Chondrocyte (in vitro differentiated cells): ENCODE data around the gene SUSD6. TPM values are rescaled to one million over a fixed set of nuclear protein-coding genes. Genes with fewer than 3 reads are reported as not detected.

Source experiments
- DNase-seq: peaks from one replicate; pipeline ENCODE4 v3.0.0; 2021; ENCODE audit warnings: mixed read lengths, low spot score
- H3K27ac Mint-ChIP-seq: one replicate; pipeline ENCODE4 v1.8.0; 2021; ENCODE audit warnings: mild to moderate bottlenecking, moderate library complexity, mixed read lengths; ENCODE audit not compliant: unreplicated experiment
- H3K27me3 Mint-ChIP-seq: 2 replicates; pipeline ENCODE4 v1.8.0; 2021; ENCODE audit warnings: low read depth, mixed read lengths
- H3K36me3 Mint-ChIP-seq: 2 replicates; pipeline ENCODE4 v1.8.0; 2021; ENCODE audit warnings: low read depth, mixed read lengths
- H3K4me1 Mint-ChIP-seq: 2 replicates; pipeline ENCODE4 v1.8.0; 2021; ENCODE audit warnings: low read depth, mild to moderate bottlenecking, mixed read lengths
- H3K4me3 Mint-ChIP-seq: one replicate; pipeline ENCODE4 v1.8.0; 2021; ENCODE audit warnings: mild to moderate bottlenecking, moderate library complexity, mixed read lengths; ENCODE audit not compliant: unreplicated experiment
- H3K9me3 Mint-ChIP-seq: 2 replicates; pipeline ENCODE4 v1.8.0; 2021; ENCODE audit warnings: low read depth, mixed read lengths
- total RNA-seq: library from RNA; stranded (reverse); gene quantifications from 3 replicates; pipeline ENCODE4 v1.2.1, GENCODE V29; 2021
- TF ChIP-seq, protein P1 (sequence below): fragments of 200-600 bp; sonication (generic); IDR thresholded peaks from 2 replicates; pipeline ENCODE4 v1.5.0; 2021; ENCODE audit warnings: antibody characterized with exemption, mild to moderate bottlenecking, moderate library complexity

The SUSD6 gene
- total RNA-seq, 1 donor from 2014 or later = 49.3 TPM

DNA sequence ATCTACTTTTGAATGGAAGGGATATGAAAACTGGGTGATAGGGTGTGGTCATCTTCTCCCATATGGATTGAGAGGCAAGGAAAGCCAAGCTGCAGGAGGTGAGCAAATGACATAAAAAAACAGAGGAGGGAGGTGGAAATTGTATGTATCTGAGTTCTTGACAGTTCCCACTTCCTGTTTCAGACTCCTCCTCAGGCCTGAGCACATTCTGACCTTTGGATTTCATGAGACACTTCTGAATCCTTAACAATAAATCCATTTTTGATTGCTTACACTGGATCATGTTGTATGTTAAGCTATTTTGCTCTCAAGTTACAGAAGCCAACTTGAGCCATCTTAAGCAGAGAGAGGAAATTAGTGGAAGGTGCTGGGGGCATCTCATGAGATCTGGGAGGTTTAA, 143.9 kb downstream of the SUSD6 start:
- no peaks in the 10 kb centered on the region for H3K27me3 Mint-ChIP-seq
- no peaks in the 10 kb centered on the region for H3K4me1 Mint-ChIP-seq
- H3K4me3 Mint-ChIP-seq = no peak overlapping the region

GRCh38 chr14:69755784-69756183, 144.4 kb downstream of the SUSD6 start:
- Mint-ChIP-seq H3K36me3 (no peaks in the 10 kb centered on the region), H3K9me3 (no peaks in the 10 kb centered on the region), H3K27me3 (no peaks in the 10 kb centered on the region), H3K4me3 (no peak overlapping the region), H3K4me1 (no peaks in the 10 kb centered on the region), H3K27ac (no peak overlapping the region)
- DNase-seq = no peak
- TF ChIP-seq, protein P1, sequence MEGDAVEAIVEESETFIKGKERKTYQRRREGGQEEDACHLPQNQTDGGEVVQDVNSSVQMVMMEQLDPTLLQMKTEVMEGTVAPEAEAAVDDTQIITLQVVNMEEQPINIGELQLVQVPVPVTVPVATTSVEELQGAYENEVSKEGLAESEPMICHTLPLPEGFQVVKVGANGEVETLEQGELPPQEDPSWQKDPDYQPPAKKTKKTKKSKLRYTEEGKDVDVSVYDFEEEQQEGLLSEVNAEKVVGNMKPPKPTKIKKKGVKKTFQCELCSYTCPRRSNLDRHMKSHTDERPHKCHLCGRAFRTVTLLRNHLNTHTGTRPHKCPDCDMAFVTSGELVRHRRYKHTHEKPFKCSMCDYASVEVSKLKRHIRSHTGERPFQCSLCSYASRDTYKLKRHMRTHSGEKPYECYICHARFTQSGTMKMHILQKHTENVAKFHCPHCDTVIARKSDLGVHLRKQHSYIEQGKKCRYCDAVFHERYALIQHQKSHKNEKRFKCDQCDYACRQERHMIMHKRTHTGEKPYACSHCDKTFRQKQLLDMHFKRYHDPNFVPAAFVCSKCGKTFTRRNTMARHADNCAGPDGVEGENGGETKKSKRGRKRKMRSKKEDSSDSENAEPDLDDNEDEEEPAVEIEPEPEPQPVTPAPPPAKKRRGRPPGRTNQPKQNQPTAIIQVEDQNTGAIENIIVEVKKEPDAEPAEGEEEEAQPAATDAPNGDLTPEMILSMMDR = no peak

More for the DNA sequence above, 143.9 kb downstream of the SUSD6 start:
- DNase-seq = no peak
- no peaks in the 10 kb centered on the region for H3K9me3 Mint-ChIP-seq
- H3K36me3 Mint-ChIP-seq = no peaks in the 10 kb centered on the region
- H3K27ac Mint-ChIP-seq = no peak overlapping the region
- TF ChIP-seq, protein P1 = no peak

DNA sequence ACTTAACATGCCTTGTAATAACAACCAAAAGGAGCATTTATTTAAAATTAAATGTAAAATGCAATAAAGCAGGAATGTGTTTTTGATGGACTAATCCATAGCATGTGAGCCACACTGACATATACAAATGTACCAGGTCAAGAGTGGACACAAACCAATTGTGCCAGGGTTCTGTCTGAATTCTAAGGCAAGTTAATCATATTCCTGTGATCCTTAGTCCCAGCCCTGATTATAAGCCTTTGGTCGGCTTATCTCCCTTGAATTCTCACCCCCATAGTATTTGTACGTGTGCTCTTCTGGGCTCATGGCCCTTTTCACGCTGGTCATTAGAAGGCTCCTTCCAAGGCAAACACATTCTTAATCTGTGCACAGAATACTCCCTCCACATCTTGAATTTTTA, 144.9 kb downstream of the SUSD6 start:
- Mint-ChIP-seq H3K27me3 (no peaks in the 10 kb centered on the region), H3K36me3 (no peaks in the 10 kb centered on the region), H3K4me1 (no peaks in the 10 kb centered on the region), H3K4me3 (no peak overlapping the region), H3K27ac (no peak overlapping the region), H3K9me3 (no peaks in the 10 kb centered on the region)
- TF ChIP-seq, protein P1 = no peak
- DNase-seq = no peak

DNA sequence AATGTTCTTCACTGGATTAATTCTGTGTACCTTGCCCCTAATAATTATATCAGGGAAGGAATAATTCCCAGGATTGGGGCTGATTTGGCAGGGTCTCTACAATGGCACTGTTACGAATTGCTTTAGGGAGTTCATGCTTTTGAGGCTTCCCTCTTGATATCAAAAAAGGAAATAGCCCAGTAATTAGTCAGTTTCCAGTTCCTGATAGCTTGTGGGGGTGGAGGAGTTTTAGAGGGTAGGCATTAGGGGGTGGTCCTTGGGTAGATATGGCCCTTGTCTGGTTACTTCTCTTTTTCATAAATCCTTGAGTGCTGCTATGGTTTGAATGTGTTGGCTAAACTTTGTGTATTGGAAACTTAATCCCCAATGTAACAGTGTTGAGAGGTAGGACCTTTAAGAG, 149.4 kb downstream of the SUSD6 start:
- Mint-ChIP-seq H3K27ac (no peak overlapping the region), H3K4me3 (no peak overlapping the region), H3K36me3 (no peaks in the 10 kb centered on the region), H3K4me1 (peaks cover 3% of the 10 kb centered on the region), H3K27me3 (no peaks in the 10 kb centered on the region), H3K9me3 (no peaks in the 10 kb centered on the region)
- no peak for DNase-seq
- TF ChIP-seq, protein P1 = no peak

DNA sequence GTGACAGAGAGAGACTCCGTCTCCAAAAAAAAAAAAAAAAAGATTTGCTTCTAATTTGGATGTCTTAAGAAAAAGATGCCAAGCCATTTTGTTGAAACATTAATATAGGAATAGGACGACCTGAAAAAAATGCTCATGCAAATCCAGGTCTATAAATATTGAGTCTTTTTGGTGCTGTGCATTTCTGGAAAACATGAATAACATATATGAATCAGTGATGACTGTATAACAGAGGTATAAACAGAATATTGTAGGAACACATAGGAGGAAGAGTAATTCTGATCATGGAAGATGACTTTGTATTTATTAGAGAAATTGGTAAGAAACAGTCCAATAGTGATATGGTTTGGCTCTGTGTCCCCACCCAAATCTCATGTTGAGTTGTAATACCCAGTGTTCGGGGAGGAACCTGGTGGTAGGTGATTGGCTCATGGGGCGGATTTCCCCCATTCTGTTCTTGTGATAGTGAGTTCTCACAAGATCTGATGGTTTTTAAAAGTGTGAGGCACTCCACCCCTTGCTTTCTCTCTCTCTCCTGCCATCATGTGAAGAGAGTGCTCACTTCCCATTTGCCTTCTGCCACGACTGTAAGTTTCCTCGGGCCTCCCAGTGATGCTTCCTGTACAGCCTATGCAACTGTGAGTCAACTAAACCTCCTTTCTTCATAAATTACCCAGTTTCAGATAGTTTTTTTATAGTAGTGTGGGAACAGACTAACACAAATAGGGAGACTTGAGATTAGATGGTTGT, 152.5 kb downstream of the SUSD6 start:
- H3K27ac Mint-ChIP-seq = no peak overlapping the region
- H3K9me3 Mint-ChIP-seq = no peaks in the 10 kb centered on the region
- no peak overlapping the region for H3K4me3 Mint-ChIP-seq
- TF ChIP-seq, protein P1 = no peak
- no peak for DNase-seq
- H3K36me3 Mint-ChIP-seq = peaks cover 17% of the 10 kb centered on the region
- peaks cover 26% of the 10 kb centered on the region for H3K4me1 Mint-ChIP-seq
- H3K27me3 Mint-ChIP-seq = no peaks in the 10 kb centered on the region

Other genes with a start within 250 kb of the SUSD6 start
- gene ERH, start 213.3 kb upstream of the SUSD6 start, total RNA-seq = 140 to 205 TPM (median 158 TPM) in 3 replicates
- gene SLC39A9, start 212.9 kb upstream of the SUSD6 start, total RNA-seq = 78.9 to 94.5 TPM (median 81.3 TPM) in 3 replicates
- 0.08 to 0.15 TPM (median 0.10 TPM) in 3 replicates for gene PLEKHD1, start 126.9 kb upstream of the SUSD6 start, total RNA-seq
- not detected in 3 replicates for gene CCDC177, start 36.7 kb upstream of the SUSD6 start, total RNA-seq
- gene SRSF5, start 155.5 kb downstream of the SUSD6 start, total RNA-seq = 147 to 193 TPM (median 163 TPM) in 3 replicates
- gene SLC10A1, start 185.6 kb downstream of the SUSD6 start, total RNA-seq = not detected in 3 replicates